ENCODE results near the gene RAB11FIP4.

DNA sequence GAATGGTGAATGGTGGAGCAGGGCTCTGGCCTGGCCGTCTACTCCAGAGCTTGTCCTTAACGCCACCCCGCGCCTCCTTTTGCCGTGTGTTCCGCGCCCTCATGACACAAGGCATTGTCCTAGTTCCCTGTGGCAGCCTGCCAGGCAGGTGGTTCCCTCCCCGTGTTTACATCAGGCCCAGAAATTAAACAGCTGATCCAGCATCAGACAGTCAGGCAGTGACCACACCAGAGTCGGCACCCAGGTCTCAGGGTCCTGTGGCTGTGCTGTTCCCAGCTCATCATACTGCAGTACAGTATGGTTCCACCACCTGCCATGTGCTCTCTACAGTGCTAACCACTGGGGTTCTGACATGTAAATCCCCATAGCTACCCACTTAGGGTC, 119.7 kb downstream of the RAB11FIP4 start:
- TF ChIP-seq, protein P1, sequence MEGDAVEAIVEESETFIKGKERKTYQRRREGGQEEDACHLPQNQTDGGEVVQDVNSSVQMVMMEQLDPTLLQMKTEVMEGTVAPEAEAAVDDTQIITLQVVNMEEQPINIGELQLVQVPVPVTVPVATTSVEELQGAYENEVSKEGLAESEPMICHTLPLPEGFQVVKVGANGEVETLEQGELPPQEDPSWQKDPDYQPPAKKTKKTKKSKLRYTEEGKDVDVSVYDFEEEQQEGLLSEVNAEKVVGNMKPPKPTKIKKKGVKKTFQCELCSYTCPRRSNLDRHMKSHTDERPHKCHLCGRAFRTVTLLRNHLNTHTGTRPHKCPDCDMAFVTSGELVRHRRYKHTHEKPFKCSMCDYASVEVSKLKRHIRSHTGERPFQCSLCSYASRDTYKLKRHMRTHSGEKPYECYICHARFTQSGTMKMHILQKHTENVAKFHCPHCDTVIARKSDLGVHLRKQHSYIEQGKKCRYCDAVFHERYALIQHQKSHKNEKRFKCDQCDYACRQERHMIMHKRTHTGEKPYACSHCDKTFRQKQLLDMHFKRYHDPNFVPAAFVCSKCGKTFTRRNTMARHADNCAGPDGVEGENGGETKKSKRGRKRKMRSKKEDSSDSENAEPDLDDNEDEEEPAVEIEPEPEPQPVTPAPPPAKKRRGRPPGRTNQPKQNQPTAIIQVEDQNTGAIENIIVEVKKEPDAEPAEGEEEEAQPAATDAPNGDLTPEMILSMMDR (IDR thresholded peaks at IDR 0.05; ENCODE audit: insufficient read depth, low read length, poor library complexity, severe bottlenecking), result no peak
- TF ChIP-seq EZH2phosphoT487 (conservative IDR thresholded peaks at IDR 0.05; ENCODE audit: low read length), result no peak
